ENCODE data around the gene TGFBI.

DNA sequence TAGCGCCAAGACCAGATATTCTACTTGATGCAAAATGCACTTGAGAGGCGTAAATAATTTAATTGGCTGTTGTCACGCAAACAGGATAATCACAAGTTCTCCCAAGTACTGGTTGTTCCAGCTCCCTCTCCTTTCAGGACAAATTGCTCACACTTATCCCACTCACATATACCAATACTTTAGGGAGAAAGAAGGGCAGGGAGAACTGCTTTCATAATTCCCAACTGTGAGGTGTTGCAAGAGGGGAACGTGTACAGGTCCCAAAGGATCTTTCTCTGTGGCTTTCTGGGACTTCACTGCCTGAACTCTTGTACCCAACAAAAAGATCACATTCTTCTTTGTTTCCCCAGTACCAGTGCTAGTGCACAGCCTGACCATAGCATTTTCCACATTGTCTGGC lies 21.5 kb upstream of the TGFBI start:
- no peak for TF ChIP-seq EZH2 (IDR thresholded peaks at IDR 0.05; ENCODE audit: borderline replicate concordance, low read depth, low read length, severe bottlenecking)
- TF ChIP-seq, protein P1, sequence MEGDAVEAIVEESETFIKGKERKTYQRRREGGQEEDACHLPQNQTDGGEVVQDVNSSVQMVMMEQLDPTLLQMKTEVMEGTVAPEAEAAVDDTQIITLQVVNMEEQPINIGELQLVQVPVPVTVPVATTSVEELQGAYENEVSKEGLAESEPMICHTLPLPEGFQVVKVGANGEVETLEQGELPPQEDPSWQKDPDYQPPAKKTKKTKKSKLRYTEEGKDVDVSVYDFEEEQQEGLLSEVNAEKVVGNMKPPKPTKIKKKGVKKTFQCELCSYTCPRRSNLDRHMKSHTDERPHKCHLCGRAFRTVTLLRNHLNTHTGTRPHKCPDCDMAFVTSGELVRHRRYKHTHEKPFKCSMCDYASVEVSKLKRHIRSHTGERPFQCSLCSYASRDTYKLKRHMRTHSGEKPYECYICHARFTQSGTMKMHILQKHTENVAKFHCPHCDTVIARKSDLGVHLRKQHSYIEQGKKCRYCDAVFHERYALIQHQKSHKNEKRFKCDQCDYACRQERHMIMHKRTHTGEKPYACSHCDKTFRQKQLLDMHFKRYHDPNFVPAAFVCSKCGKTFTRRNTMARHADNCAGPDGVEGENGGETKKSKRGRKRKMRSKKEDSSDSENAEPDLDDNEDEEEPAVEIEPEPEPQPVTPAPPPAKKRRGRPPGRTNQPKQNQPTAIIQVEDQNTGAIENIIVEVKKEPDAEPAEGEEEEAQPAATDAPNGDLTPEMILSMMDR (IDR thresholded peaks at IDR 0.05; ENCODE audit: borderline replicate concordance, extremely low read depth, low read length, poor library complexity, severe bottlenecking), result no peak

Measured in DND-41 (cell line).